HG02852 (cell line): Measurements from ENCODE around the gene GMIP.
"Not testable (repeated sequence)": the region's sequence is repeated elsewhere in the genome, so short reads cannot be mapped to it uniquely, and the experiment has no call there.

Experiments used
- ATAC-seq: cut with Tn5 transposase; IDR thresholded peaks from one replicate; pipeline ENCODE4 v1.9.1; 2021; ENCODE audit warnings: mild to moderate bottlenecking, moderate library complexity; ENCODE audit not compliant: unreplicated experiment

The GMIP gene

GRCh38 chr19:19613506-19613905, 30.0 kb downstream of the GMIP start:
- no peak for ATAC-seq

GRCh38 chr19:19610376-19611202, 32.9 kb downstream of the GMIP start:
- no peak for ATAC-seq

GRCh38 chr19:19606686-19607085, 36.8 kb downstream of the GMIP start:
- ATAC-seq = not testable (repeated sequence)

- no peak for ATAC-seq
Observed at GRCh38 chr19:19606021-19606420, 37.4 kb downstream of the GMIP start.

- ATAC-seq = no peak
Observed at GRCh38 chr19:19602713-19603324, 40.6 kb downstream of the GMIP start.

GRCh38 chr19:19602136-19602712, 41.2 kb downstream of the GMIP start:
- ATAC-seq = no peak

GRCh38 chr19:19600793-19601330, 42.6 kb downstream of the GMIP start:
- ATAC-seq = no peak

GRCh38 chr19:19598728-19599451, 44.6 kb downstream of the GMIP start:
- ATAC-seq = peak; percentile 23

GRCh38 chr19:19597809-19598306, 45.6 kb downstream of the GMIP start:
- peak; percentile 65 for ATAC-seq

GRCh38 chr19:19595171-19595701, 48.2 kb downstream of the GMIP start:
- no peak for ATAC-seq

GRCh38 chr19:19594381-19594780, 49.1 kb downstream of the GMIP start:
- ATAC-seq = no peak

GRCh38 chr19:19592690-19593089, 50.8 kb downstream of the GMIP start:
- ATAC-seq = no peak

- ATAC-seq = peak; percentile 72
Observed at GRCh38 chr19:19591133-19591825, 52.2 kb downstream of the GMIP start.

GRCh38 chr19:19588546-19588945, 54.9 kb downstream of the GMIP start:
- ATAC-seq = no peak

GRCh38 chr19:19587771-19588170, 55.7 kb downstream of the GMIP start:
- no peak for ATAC-seq

GRCh38 chr19:19584356-19584755, 59.1 kb downstream of the GMIP start:
- ATAC-seq = no peak

- no peak for ATAC-seq
Observed at GRCh38 chr19:19582471-19582870, 61.0 kb downstream of the GMIP start.

GRCh38 chr19:19581391-19581790, 62.1 kb downstream of the GMIP start:
- ATAC-seq = no peak

GRCh38 chr19:19580418-19580817, 63.0 kb downstream of the GMIP start:
- no peak for ATAC-seq
